NCI-H510A (cell line): ENCODE measurements around the gene TM4SF18.
"Not testable (repeated sequence)": the region's sequence is repeated elsewhere in the genome, so short reads cannot be mapped to it uniquely, and the experiment has no call there.

Experiments
- DNase-seq: peaks from one replicate; lab custom pipeline; 2025; lab: John Stamatoyannopoulos, UW

The TM4SF18 gene

DNA sequence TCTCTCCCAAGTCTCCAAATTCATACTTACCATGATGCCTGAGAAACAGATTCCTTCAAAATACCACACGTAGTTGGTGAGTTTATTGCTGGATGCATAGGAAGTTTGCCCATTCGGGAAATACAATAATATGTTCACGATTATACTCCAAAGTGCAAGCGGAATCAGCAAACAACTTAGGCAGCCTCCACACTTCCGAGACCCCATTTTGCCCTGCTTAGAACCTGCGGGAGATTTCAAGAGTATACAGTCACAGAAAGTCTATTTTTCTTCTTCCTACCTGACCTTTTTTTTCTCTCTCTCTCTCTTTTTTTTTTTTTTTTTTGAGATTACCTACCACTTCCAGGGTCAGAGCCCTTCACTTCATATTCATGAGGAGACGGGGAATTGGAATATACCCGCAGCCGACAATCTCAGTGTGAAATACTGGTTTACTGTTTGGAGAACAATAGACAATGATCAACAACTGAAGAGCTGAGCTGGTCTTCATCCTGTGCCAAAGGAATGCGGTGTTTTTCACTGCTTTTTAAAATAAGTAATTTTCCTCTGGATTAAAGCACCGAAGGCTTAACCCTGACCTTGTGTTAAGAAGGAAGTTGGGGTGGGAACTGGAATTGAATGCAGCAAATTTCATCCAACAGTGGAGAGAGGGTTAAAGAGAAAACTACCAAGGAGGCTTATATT is at the start of gene TM4SF18:
TSS of gene TM4SF18 (minus strand) at position 461 of the 684 bp plus-strand sequence. CDS start at position 207, 254 bp downstream.
- DNase-seq = no peak

GRCh38 chr3:149382518-149382917 is 49.1 kb upstream of the TM4SF18 start:
- DNase-seq = no peak

DNA sequence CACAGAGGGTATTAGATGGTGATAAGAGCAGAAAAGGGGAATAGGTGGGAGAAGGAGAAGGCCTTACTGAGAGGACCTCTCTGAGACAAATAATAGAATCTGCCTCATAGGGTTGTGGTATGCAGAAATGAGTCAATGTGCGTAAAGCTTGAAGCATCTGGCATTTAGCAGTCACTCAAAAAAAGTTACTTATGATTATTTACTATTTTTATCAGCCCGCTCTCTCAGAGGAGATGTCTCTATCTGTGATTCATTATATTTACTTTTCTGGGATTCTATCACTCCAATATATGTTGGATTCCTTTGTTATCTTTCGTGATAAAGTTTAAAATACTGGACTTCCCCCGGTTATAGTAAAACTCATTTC is 48.6 kb upstream of the TM4SF18 start:
- no peak for DNase-seq

DNA sequence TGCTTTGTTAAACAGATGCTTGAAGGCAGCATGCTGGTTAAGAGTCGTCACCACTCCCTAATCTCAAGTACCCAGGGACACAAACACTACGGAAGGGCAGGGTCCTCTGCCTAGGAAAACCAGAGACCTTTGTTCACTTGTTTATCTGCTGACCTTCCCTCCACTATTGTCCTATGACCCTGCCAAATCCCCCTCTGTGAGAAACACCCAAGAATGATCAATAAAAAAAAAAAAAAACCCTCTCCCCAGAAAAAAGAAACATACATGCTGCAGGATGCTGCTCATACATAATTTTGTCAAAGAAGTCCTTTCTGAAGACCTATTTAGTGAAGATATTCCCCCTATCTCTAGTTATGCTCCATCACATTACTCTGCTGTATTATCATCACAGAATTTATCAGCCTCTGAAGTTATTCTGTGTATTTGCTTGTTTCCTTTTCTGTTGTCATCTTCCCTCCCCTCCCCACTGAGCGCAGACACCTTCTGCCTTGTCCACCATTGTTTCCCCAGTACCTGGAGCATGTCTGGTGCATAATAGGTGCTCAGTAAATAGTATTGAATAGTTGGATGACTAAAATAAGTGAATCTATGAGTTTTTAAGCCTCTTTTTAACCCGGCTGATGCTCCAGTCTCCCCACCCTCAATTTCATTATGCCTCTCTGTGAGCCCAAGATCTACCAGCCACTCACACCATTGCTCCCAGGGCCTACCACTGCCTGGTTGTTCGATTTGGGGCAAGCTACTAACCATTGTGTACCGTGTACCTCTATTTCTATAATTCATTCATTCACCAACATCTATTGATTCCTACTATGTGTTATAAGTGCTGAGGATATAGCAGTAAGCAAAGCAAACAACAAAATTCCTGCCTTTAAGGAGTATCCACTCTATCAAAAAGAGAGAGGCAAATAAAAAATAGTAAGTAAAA is 48.0 kb upstream of the TM4SF18 start:
- DNase-seq = no peak

DNA sequence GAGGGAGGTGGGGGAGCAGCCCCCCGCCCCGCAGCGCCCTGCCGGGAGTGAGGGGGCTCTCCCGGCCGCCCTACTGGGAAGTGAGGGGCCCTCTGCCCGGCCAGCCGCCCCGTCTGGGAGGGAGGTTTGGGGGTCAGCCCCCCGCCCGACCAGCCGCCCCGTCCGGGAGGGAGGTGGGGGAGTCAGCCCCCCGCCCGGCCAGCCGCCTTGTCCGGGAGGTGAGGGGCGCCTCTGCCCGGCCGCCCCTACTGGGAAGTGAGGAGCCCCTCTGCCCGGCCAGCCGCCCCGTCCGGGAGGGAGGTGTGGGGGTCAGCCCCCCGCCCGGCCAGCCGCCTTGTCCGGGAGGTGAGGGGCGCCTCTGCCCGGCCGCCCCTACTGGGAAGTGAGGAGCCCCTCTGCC is 46.8 kb upstream of the TM4SF18 start:
- not testable (repeated sequence) for DNase-seq

DNA sequence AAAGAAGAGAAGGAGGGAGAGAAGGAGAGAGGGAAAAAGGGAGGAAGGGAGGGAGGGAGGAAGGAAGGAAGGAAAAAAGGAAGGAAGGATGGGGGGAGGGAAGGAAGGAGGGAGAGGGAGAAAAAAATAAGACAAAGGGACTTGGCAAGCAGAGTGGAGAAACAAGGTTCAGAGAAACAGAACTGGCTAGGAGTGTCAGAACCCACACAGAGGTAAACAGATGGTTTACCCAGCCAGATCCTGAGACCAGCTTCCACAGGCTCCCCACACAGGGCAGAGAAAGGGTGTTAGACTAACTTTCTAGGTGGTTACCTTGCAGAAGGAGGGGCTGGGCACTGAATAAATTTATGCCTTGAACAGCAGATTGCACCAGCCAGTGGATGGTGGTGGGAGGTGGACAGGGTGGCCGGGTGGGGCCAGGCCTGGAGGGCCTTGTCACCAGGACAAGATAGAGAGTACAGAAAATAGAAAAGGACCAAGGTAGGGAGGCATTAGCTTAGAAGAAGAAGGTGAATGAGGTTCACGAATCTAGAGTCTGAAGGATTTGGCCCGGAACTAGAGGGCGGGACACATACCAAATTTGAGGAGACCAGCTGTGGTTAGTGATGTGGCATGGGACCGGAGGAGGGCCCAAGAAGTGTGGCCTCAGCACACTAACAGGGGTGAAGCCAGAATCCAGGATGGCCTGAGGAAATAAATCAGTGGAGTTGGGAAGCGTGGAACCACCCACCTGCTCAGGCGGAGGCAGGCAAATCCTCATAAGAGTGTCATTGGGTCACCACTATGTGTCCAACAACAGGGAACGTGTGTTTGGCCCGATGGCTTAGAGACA is 45.3 kb upstream of the TM4SF18 start:
- no peak for DNase-seq

DNA sequence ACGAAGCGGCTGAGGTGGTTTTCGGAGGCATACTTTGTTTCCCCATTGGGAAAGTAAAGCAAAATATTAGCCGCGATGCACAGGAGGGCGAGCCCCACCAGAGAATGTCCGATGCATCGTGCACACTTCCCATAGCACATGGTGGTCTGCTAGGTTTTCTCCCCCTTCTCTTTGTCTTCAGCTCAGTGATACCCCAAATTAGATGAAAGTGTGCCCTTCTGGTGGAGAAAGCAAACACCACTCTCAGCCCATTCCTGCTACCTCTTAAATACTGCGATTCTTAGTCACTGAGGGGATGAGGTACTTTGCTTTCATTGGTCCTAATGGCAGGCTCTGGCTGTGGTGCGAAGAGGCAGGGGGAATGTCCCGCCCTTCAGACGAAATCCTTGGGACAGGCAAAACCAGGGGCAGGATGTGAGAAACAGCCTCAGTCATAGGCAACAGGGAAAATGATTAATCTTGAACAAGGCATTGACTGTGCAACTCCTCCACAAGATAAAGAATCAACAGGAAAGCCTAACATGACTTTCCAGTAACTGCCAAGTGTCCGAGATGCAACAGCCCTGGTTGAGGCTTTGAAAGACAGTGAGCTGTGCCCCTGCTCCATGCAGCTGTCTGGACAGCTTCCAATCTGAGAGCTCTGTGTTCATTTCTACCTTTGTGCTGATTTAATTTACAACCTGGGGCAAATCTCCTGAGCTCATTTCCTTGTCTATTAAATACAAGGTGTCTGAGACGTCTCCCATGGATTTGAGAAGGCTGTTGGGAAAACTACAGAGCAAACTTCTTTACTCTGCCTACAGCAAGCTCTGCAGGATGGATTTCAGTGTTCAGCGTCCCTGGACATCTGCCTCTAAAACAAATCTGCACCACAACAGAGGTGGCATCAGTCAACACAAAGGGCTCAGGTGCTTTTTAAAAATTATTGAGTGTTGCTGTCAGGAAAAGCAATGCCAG is 44.2 kb upstream of the TM4SF18 start, which contains the start of gene TM4SF1:
TSS of gene TM4SF1 (minus strand) at position 242 of the 957 bp plus-strand sequence. CDS start at position 140, 102 bp downstream.
- DNase-seq = no peak

DNA sequence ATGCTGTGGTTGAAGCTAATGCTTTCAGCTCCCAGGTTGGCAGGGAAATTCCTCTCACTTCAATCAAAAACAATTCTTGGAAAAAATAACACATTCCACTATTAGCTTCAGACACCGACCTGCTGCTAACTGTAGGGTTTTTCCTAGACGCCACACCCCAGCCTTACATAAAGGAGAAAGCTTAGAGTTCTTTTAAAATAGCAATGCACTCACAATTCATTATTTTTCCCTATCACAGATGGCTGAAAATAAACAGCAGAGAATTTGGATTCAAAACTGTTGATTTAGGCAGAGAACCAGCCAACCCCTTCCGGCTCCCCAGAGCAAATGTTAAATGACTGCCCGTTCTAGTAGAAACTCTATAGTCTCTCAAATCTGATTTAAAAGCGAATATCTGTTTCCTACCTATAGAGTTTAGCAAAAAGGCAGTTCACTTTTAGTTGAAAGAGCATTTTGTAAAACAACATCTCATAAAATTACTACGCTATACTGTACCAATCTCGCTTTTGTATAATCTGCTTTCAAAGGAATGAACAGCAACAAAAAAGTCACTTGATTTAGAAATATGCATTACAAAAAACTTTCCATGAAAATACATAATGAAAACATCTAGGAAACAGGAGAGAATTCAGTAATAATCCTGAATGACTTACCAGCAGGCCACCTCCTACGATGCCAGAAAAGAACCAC is 43.4 kb upstream of the TM4SF18 start:
- DNase-seq = no peak

GRCh38 chr3:149375501-149376196 is 42.2 kb upstream of the TM4SF18 start:
- no peak for DNase-seq

DNA sequence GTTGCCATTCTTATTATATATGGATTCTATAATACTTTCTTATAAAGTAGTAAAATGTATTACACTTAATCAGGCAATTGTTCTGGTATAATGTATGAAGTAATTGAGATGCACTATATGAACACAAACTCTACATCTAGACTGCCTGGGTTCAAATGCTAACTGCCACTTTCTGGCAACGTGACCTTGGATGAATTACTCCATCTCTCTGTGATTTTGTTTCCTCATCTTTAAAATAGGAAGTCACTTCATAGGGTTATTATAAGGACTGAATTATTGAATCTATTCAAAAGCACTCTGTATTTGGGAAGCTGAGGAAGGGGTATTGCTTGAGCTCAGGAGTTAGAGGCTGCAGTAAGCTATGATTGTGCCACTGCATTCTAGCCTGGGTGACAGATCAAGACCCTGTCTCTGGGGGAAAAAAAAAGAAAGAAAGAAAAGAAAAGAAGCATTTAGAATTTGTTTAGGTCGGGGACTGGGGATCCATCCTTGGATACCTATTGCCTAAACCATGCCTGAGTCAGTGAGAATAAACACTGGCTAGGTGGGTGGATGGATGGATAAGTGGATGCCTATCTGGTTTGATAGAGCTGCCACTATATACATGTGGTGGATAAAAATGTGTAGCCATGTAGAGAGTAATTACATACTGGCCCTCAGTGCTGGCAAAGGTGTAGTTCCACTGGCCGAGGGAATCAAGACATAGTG is 41.5 kb upstream of the TM4SF18 start:
- no peak for DNase-seq

GRCh38 chr3:149374391-149374790 is 41.0 kb upstream of the TM4SF18 start:
- no peak for DNase-seq

GRCh38 chr3:149373235-149374125 is 40.0 kb upstream of the TM4SF18 start:
- DNase-seq = no peak

GRCh38 chr3:149371723-149372114 is 38.3 kb upstream of the TM4SF18 start:
- DNase-seq = no peak

DNA sequence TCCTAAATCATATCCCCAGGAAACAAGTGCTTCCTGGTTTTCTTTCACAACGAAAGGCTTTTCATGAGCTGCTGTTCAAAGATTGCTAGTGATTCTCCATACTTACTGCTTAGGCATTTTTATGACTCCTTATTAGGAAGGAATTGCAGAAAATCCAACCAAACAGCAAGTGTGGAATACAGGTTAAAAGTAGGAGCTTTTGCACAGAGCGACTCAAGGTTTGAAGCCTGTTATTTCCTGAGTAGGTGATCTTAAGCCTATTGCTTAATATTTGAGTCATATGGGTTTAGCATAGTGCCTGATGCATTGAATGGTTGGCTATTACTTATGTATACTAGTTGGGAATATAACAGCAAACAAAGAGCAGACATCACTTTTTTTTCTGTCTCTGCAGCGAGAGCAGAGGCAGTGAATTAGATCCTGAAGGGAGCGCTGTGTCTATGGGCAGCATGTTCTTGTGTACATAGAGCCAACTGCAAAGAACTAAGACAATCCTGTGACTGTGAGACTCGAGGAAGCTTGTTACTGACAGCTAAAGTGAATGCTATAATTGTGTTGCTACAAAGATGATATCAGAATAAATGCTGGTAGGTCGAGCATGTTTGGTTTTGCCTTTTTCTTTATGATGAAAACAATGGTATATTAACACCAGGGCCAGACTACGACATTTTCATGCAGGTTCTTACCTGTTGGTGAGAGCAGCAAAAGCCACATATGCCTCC is 37.7 kb upstream of the TM4SF18 start:
- no peak for DNase-seq

- DNase-seq = no peak
These were observed 36.8 kb upstream of the TM4SF18 start for GRCh38 chr3:149369991-149370866.
